GM23338 (cell line): ENCODE measurements around the gene PSMA5.
"Not testable (repeated sequence)": the region's sequence is repeated elsewhere in the genome, so short reads cannot be mapped to it uniquely, and the experiment has no call there.

ENCODE experiments used
- CTCF ChIP-seq, 2 experiments: fragments of 200-600 bp in 1 of 2; sonication (generic) in 1 of 2; conservative IDR thresholded peaks; 2 replicates each; pipeline versions ENCODE4 v1.5.1 to v1.6.1; 2016 to 2017; ENCODE audit warnings: antibody characterized with exemption in 2 of 2, low read depth in 2 of 2, mild to moderate bottlenecking in 2 of 2, moderate library complexity in 1 of 2
- EZH2 ChIP-seq: fragments of 200-600 bp; sonication (generic); IDR thresholded peaks from one replicate; pipeline ENCODE4 v1.8.0; 2017; ENCODE audit warnings: antibody characterized with exemption, mild to moderate bottlenecking, low read depth; ENCODE audit not compliant: unreplicated experiment
- POLR2AphosphoS5 ChIP-seq: IDR thresholded peaks from 2 replicates; pipeline ENCODE4 v1.6.1; 2016; ENCODE audit warnings: antibody characterized with exemption, low read depth
- TF ChIP-seq, protein P1 (sequence below): IDR thresholded peaks from one replicate; pipeline ENCODE4 v1.6.1; 2018; ENCODE audit warnings: antibody characterized with exemption; ENCODE audit not compliant: unreplicated experiment

- not testable (repeated sequence) for TF ChIP-seq CTCF (conservative IDR thresholded peaks at IDR 0.05; ENCODE audit: low read depth in 2 of 2); EZH2; POLR2AphosphoS5
- TF ChIP-seq, protein P1, sequence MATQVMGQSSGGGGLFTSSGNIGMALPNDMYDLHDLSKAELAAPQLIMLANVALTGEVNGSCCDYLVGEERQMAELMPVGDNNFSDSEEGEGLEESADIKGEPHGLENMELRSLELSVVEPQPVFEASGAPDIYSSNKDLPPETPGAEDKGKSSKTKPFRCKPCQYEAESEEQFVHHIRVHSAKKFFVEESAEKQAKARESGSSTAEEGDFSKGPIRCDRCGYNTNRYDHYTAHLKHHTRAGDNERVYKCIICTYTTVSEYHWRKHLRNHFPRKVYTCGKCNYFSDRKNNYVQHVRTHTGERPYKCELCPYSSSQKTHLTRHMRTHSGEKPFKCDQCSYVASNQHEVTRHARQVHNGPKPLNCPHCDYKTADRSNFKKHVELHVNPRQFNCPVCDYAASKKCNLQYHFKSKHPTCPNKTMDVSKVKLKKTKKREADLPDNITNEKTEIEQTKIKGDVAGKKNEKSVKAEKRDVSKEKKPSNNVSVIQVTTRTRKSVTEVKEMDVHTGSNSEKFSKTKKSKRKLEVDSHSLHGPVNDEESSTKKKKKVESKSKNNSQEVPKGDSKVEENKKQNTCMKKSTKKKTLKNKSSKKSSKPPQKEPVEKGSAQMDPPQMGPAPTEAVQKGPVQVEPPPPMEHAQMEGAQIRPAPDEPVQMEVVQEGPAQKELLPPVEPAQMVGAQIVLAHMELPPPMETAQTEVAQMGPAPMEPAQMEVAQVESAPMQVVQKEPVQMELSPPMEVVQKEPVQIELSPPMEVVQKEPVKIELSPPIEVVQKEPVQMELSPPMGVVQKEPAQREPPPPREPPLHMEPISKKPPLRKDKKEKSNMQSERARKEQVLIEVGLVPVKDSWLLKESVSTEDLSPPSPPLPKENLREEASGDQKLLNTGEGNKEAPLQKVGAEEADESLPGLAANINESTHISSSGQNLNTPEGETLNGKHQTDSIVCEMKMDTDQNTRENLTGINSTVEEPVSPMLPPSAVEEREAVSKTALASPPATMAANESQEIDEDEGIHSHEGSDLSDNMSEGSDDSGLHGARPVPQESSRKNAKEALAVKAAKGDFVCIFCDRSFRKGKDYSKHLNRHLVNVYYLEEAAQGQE, result not testable (repeated sequence)
These were observed 19.9 kb upstream of the PSMA5 start for GRCh38 chr1:109445949-109446695.
